ENCODE measurements around the gene NEURL1.
A peak's percentile ranks its signal among the peaks of the same experiment; 100 is the strongest.

The NEURL1 gene

DNA sequence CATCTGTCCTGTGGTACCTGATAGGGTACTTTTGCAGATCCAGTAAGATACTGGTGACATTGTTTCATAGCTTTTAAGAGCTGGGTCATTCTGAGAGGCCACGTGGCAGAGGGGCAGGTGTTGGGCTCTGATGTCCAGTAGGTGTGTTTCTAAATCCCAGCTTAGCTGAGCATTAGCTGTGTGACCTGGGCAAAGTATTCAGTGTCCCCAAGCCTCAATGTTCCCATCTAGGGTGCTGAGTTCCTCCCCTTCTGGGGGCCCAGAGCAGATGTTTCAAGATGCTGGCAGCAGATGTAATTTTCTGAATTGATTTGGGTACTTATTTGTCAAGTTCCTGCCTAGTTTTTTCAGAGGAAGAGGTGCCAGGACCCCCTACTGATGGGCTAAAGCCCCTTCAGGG lies 52.9 kb downstream of the NEURL1 start:
- no peak for DNase-seq (ENCODE audit: low read depth in 2 of 2)

DNA sequence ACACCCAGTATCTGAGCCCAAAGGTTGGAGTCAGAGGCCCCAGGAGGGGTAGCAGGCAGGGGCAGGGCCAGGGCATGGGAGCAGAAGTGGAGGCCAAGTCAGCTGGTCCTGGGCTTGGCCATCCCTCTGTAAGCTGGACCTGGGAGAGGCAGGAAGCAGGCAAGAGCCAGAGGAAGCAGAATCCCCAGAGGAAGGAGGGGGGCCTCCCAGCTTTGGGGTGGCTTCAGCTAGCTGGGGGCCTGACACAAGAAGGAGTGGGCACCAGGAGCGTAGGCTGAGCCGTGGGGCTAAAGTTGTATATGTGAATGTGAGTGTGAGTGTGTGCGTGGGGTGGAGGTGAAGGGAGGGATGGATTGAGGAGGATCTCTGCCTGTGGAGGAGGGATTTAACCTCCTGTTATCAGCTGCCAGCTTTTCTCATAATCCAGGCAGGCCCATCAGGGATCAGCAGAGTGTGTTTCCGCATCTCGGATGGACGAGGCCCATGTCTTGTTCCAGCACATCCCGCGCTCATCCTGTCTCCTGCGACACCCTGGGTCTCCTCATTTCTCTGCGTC lies 54.0 kb downstream of the NEURL1 start:
- DNase-seq (ENCODE audit: low read depth in 2 of 2) = no peak

DNA sequence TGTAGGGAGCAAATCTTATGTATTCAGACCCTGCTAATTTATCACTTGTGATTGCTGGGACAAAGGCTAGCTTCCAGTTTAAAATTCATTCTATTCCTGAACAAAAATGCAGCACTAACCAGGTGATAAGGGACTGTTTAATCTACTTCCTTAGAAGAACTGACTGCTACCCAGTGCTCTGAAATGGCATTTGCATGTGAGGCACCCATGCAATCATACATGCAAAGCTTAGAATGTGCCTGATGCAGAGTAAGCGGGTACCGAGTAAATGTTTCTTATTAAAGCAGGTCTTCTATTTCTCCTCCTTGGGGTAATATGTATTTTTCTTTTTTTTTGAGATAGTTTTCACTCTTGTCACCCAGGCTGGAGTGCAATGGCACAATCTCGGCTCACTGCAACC lies 54.5 kb downstream of the NEURL1 start:
- no peak for DNase-seq (ENCODE audit: low read depth in 2 of 2)

GRCh38 chr10:103548581-103549348 lies 55.3 kb downstream of the NEURL1 start:
- DNase-seq (ENCODE audit: low read depth in 2 of 2) = no peak

DNA sequence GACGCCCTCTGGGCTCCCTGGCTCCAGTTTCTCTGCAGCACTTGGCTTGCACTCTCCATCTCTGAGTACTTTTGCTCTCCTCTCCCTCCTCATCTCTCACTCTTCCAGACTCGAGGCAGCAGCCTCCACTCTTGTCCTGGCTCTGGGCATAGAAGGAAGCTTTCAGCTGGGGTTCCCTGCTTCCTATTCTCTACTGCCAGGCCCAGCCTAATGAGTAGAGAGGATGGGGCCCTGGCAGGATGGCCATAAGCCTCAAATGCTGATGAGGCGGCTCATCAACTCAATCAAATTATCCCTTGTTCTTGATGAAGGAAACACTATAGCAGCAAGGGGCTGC lies 55.8 kb downstream of the NEURL1 start:
- DNase-seq (ENCODE audit: low read depth in 2 of 2) = no peak

- no peak for DNase-seq (ENCODE audit: low read depth in 2 of 2)
These were observed 56.7 kb downstream of the NEURL1 start for GRCh38 chr10:103550229-103550628.

DNA sequence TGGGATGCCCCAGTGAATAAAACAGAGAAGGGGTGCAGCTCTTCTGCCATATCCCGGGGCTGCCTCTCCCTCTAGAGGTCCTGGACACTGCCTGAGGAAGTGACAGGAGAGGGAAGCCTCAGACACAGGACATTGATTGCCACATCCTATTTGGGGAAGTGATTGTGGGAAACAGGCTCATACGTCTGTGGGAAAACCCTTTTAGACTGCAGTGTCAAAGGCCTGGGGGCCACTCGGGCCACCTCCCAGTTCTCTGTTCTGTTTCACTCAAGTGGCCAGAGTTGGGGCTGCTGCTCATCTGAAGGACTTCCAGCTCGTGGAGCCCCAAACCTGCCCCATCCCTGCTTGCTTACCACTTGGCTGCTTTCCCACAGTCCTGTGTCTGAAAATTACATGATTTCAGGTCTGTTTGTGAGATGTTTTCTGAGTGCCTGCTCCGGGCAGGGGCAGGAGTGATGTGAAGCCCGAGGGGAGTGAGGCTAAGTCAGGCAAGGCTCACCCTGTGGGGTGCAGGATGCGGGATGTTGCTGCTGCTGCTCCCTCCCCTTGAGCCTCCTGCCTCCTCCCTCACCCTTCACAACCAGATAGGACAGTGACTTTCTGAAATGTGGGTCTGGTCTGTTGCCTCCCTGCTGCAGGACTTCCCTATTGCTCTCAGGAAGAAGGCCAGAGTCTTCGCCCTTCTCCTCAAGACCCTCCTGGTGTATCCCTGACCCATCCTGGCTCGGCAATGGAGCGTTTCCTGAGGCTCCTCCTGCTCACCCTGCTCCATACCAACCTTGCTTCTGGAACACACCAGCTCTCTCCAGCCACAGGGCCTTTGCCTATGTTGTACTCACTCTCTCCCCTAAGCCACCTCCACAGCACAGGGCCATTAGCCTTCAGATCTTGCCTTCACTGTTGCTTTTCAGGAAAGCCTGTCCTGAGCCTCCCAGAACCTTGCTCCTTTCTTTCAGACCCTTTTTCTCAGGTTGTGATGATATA lies 58.4 kb downstream of the NEURL1 start:
- DNase-seq (ENCODE audit: low read depth in 2 of 2) = no peak

- no peak for DNase-seq (ENCODE audit: low read depth in 2 of 2)
These were observed 59.6 kb downstream of the NEURL1 start for GRCh38 chr10:103552856-103553742.

DNA sequence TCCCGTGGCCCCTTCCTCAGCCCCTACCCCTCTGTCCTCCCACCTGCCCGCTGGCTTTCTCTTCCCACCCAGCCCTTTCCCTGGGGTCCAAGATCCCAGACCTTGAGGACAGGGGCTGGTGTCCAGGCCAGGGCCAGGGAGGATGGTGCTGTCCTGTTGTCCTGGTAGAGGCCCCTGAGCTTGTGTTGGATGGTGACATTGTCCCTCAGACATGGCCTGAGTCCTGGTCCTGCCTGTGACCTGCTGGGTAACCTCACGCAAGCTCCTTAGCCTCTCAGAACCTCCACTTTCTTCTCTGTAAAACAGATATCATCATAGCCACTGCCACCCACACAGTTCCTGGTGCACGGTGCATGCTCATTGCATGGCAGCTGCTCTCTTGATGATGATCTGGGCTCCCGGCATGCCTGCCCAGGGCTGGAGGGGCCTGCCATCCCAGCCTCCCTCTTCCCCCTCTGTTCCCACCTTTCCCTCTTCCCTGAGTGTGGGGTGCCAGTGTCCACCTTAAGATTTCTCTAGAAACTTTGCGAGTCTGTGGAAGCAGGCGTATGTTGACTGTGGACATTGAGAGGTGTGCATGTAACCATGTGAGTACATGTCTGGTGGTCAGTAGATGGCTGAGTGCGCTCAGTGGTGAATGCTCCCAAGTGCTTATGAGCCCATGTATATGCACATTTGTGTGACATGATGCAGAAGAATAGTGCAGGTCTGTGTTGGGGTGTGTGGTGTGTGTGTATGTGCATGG lies 60.4 kb downstream of the NEURL1 start:
- DNase-seq (ENCODE audit: low read depth in 2 of 2) = peak; percentile 51

GRCh38 chr10:103554488-103555324 lies 61.2 kb downstream of the NEURL1 start:
- no peak for DNase-seq (ENCODE audit: low read depth in 2 of 2)

GRCh38 chr10:103555325-103555649 lies 61.8 kb downstream of the NEURL1 start:
- no peak for DNase-seq (ENCODE audit: low read depth in 2 of 2)

DNA sequence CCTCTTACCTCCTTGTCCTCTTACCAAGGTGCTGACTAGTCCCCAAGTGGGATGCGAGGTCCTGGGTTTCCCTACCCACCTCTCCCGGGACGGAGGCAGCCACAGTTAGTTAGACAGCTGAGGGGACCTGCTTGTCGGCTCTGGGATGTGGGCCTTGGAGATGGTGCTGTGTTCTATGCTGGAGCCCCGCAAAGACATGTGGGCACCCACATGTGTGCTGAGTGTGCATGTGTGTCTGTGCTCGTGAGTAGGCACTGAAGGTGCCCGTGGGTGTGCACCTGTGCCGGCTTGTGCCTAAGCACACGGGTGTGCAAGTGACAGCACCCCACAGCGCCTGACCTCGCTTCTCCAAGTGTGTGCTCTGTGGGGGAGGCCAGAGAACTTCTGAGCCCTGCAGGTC lies 62.2 kb downstream of the NEURL1 start:
- no peak for DNase-seq (ENCODE audit: low read depth in 2 of 2)

GRCh38 chr10:103556383-103557007 lies 63.0 kb downstream of the NEURL1 start:
- no peak for DNase-seq (ENCODE audit: low read depth in 2 of 2)

GRCh38 chr10:103557455-103557854 lies 64.0 kb downstream of the NEURL1 start:
- DNase-seq (ENCODE audit: low read depth in 2 of 2) = no peak

- no peak for DNase-seq (ENCODE audit: low read depth in 2 of 2)
These were observed 65.4 kb downstream of the NEURL1 start for GRCh38 chr10:103558911-103559310.

- no peak for DNase-seq (ENCODE audit: low read depth in 2 of 2)
These were observed 66.3 kb downstream of the NEURL1 start for GRCh38 chr10:103559776-103560175.

- no peak for DNase-seq (ENCODE audit: low read depth in 2 of 2)
These were observed 67.4 kb downstream of the NEURL1 start for GRCh38 chr10:103560886-103561285.

GRCh38 chr10:103562383-103562782 lies 68.9 kb downstream of the NEURL1 start:
- DNase-seq (ENCODE audit: low read depth in 2 of 2) = no peak

DNA sequence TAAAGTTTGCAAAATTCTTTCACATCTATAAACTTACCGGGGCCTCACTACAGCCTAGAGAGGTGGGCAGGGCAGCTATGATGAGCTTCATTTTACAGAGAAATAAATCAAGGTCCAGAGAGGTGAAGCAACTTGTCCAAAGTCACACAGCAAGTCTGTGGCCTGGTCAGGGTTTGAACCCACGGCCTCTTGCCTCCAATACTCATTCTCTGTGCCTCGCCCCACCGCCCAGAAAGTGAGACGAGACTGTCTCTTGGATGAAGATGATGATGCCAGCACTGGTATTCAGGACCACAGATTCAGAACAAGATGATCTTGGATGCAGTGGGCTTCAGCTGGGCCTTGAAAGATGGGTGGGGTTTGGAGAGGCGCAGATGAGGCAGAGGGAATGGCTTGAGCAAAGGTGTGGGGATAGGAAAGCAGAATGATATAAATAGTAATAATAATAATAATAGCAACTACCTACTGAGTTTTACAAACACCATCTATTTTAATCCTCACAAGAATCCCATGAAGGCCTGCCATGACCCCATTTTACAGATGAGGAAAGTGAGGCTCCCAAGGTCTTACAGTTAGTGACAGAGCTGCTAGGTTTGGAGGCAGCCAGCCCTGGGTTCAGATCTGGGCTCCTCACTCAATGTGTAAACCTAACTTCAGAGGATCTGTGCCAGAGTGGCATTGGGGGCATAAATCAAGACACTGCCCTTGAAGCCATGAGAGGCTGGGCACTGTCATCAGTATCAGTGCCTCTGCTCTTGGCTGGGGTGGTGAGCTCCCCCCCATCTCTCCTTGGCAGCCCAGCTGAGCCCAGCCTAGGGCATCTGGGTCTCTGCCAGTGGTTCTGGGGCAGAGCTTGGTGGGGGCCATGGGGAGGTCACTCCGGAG lies 70.0 kb downstream of the NEURL1 start:
- DNase-seq (ENCODE audit: low read depth in 2 of 2) = no peak

Data from stimulated activated CD4-positive, alpha-beta T cell treated with anti-CD3 and anti-CD28 coated beads, Interleukin-15, amount 100 ng/mL, for 48 hours (primary cell).